Mammary epithelial cell (primary cell): ENCODE data around the gene RNF43.

ENCODE experiments used
- CTCF ChIP-seq, 2 donors: IDR thresholded peaks in 1 of 2; conservative IDR thresholded peaks in 1 of 2; 2 replicates each; pipeline ENCODE4 v1.5.1; 2011 to 2012; ENCODE audit warnings: inconsistent platforms in 2 of 2, low read length in 2 of 2, mild to moderate bottlenecking in 2 of 2, control low read depth in 1 of 2, low read depth in 1 of 2; ENCODE audit not compliant: insufficient read depth in 1 of 2; ENCODE audit errors: extremely low read depth in 1 of 2
- EZH2 ChIP-seq: IDR thresholded peaks from 2 replicates; pipeline ENCODE4 v1.6.1; 2012; ENCODE audit warnings: low read length, inconsistent platforms, borderline replicate concordance

- TF ChIP-seq CTCF (conservative IDR thresholded peaks at IDR 0.05 in 1 of 2, IDR thresholded peaks at IDR 0.05 in 1 of 2; ENCODE audit: extremely low read depth in 1 of 2, insufficient read depth in 1 of 2, low read depth in 1 of 2, low read length in 2 of 2), result no peak
- no peak for TF ChIP-seq EZH2
Measured at GRCh38 chr17:58416396-58416795, 938 bp downstream of the RNF43 start.
